GM12891 (cell line): Measurements from ENCODE around the gene RAET1L.

Experiments used
- POLR2A ChIP-seq: IDR thresholded peaks from 2 replicates; pipeline ENCODE4 v1.6.1; 2011; ENCODE audit warnings: low read depth, low read length, control low read depth
- POLR2AphosphoS5 ChIP-seq: IDR thresholded peaks from 2 replicates; pipeline ENCODE4 v1.6.1; 2011; ENCODE audit warnings: low read depth, low read length, control low read depth
- POU2F2 ChIP-seq: IDR thresholded peaks from 2 replicates; pipeline ENCODE4 v1.6.1; 2011; ENCODE audit warnings: low read depth, mild to moderate bottlenecking, control low read depth, low read length, moderate library complexity
- TAF1 ChIP-seq: IDR thresholded peaks from 2 replicates; pipeline ENCODE4 v1.6.1; 2011; ENCODE audit warnings: low read depth, low read length, control low read depth

DNA sequence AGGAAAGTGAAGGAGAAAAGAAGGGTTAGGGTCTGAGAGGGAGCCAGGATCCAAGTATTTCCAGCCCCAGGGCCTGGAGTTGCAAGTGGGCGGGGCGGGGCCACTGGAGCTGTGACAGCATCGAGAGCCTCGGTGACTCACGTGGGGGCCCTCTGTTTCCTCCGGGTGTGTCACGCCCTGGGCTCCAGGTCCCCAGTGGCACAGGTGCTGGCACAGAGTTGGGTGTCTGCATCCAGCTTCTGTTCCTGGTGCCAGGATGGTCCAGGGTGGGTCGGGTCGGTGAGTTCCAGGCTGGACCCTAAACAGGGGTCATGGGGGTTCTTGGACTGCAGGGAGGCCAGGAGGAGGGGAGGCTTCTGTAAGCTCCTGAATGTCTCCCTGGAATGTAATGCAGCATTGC lies 16.7 kb downstream of the RAET1L start:
- TF ChIP-seq POLR2A (no peak), POLR2AphosphoS5 (no peak), TAF1 (no peak), POU2F2 (no peak)
